ENCODE data around the gene SLC29A2.

DNA sequence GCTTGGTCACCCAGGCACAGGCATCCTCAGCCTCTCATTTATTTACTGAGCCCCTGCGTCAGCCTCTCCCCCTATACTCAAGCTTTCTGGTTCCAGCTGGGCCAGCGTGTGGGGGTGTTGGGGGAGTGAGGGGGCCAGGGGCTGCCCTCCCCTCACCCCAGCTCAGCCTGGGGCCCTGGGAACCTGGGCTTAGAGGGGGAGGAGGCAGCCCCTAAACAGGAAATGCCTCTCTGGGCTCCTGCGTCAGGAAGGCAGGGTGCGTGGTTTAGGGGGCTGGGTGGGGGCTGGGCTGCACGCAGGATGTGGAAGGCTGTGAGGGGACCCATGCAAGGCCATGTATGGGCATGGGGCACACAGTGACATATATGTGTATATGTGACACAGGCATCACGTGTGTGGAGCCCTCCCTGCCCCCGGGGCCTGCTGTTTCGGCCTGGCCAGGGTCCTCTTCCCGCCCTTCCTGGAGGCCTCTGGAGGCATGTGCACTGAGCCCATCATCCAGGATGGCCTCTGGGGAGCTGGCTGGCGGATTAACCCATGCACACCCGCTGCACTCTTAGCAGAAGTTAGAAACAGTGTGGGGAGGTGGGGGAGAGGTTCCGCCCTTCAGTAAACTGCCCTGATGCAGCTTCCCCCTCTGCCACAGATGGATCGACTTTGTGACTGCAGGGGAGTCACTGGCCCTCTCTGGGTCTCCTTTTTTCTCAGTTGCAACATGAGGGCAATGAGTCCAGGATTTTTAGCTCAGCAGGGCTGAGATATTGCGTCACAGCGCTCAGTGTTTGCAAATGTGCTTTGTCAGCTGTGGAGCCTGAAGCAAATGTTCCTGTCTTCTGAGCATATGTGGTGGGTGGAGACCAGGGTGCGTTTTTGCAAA is 53.6 kb downstream of the SLC29A2 start:
- TF ChIP-seq, protein P1, sequence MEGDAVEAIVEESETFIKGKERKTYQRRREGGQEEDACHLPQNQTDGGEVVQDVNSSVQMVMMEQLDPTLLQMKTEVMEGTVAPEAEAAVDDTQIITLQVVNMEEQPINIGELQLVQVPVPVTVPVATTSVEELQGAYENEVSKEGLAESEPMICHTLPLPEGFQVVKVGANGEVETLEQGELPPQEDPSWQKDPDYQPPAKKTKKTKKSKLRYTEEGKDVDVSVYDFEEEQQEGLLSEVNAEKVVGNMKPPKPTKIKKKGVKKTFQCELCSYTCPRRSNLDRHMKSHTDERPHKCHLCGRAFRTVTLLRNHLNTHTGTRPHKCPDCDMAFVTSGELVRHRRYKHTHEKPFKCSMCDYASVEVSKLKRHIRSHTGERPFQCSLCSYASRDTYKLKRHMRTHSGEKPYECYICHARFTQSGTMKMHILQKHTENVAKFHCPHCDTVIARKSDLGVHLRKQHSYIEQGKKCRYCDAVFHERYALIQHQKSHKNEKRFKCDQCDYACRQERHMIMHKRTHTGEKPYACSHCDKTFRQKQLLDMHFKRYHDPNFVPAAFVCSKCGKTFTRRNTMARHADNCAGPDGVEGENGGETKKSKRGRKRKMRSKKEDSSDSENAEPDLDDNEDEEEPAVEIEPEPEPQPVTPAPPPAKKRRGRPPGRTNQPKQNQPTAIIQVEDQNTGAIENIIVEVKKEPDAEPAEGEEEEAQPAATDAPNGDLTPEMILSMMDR (conservative IDR thresholded peaks at IDR 0.05 in 1 of 2, IDR thresholded peaks at IDR 0.05 in 1 of 2; ENCODE audit: low read depth in 1 of 2, low read length in 2 of 2), result no peak
- no peak for TF ChIP-seq EZH2 (IDR thresholded peaks at IDR 0.05; ENCODE audit: low read length, missing control alignments)

Data from fibroblast of lung (primary cell).